H1 (cell line): ENCODE data around the gene CDC25C. TPM values are rescaled to one million over a fixed set of nuclear protein-coding genes. Genes with fewer than 3 reads are reported as not detected.
A peak's percentile ranks its signal among the peaks of the same experiment; 100 is the strongest.

Experiments
- JUND ChIP-seq: IDR thresholded peaks from 2 replicates; pipeline ENCODE4 v1.6.1; 2011; ENCODE audit warnings: mild to moderate bottlenecking, improper control_type of control experiment, low read length
- PHF8 ChIP-seq: fragments of 200-600 bp; sonication (generic); conservative IDR thresholded peaks from 2 replicates; pipeline ENCODE4 v1.7.1; 2012; ENCODE audit warnings: low read depth, mild to moderate bottlenecking, inconsistent platforms, low read length, moderate library complexity
- POU5F1 ChIP-seq: IDR thresholded peaks from 2 replicates; pipeline ENCODE4 v1.6.1; 2011; ENCODE audit warnings: low read depth, mild to moderate bottlenecking, low read length, moderate library complexity
- SUZ12 ChIP-seq: fragments of 200-600 bp; sonication (generic); IDR thresholded peaks from 2 replicates; pipeline ENCODE4 v1.6.1; 2012; ENCODE audit warnings: mild to moderate bottlenecking, inconsistent platforms, low read length, moderate library complexity, mixed read lengths
- YY1 ChIP-seq: IDR thresholded peaks from 2 replicates; pipeline ENCODE4 v1.6.1; 2011; ENCODE audit warnings: low read depth, mild to moderate bottlenecking, low read length
- polyA plus RNA-seq, 7 experiments: library from polyadenylated mRNA; depleted of rRNA in 3 of 7; stranded (reverse) in 5 of 7; unstranded in 2 of 7; fragments of >200 nt in 5 of 7; fragments of 200-250 nt in 2 of 7; gene quantifications; 1 replicate in 5 of 7; 2 replicates in 1 of 7; 4 replicates in 1 of 7; pipeline versions ENCODE4 v1.2.1 to v1.2.3, GENCODE V29; 2011 to 2013; ENCODE audit warnings: missing spikeins in 2 of 7, mixed read lengths in 2 of 7
- total RNA-seq: library from RNA; stranded (reverse); fragmentation: NEBNext Ultra II Directional; extraction: Animal tissue kit (Norgen Biotek cat#: 25700); gene quantifications from 2 replicates; pipeline ENCODE4 v1.2.1, GENCODE V29; 2021

Gene CDC25C
- total and polyA plus RNA-seq, 2 of the 8 experiments (the other 6 are each of a cell fraction or from before 2014, with no cell fraction given): 18.4 to 20.8 TPM

GRCh38 chr5:138331449-138332368 lies at the start of gene CDC25C (continued):
- TF ChIP-seq JUND: no peak
- TF ChIP-seq YY1: no peak
- TF ChIP-seq POU5F1: no peak
- peak; percentile 76 for TF ChIP-seq PHF8
- no peak for TF ChIP-seq SUZ12
